OCI-M2 (cell line): Measurements from ENCODE around the gene ELOA2.
"Not testable (repeated sequence)": the region's sequence is repeated elsewhere in the genome, so short reads cannot be mapped to it uniquely, and the experiment has no call there.

Source experiments
- DNase-seq: peaks from one replicate; lab custom pipeline; 2025; ENCODE audit not compliant: unreplicated experiment; lab: John Stamatoyannopoulos, UW

The ELOA2 gene

DNA sequence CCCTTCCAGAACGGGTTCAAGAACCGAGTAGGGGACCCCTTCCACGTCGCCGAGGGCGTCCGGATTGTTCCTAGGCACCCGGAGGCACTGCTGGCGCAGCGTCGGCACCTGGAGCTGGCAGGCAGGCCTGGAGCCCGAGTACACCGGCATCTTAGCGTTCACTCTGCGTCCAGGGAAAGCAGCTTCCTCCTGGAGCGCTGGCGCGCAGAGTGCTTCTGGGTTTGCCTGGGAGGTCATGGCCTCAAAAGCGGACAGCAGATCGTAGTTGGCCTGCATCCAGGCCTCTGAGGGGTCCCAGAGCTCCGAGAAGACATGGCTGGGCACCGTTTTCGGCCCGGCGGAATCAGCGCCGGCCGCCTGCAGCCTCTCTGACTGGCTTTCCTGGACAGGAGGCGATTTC, 12.6 kb downstream of the ELOA2 start:
- DNase-seq: not testable (repeated sequence)

GRCh38 chr18:47020757-47021156, 14.7 kb downstream of the ELOA2 start:
- DNase-seq: not testable (repeated sequence)

- DNase-seq: not testable (repeated sequence)
Observed at GRCh38 chr18:47019870-47020269, 15.6 kb downstream of the ELOA2 start.
